Mucosa of gallbladder (tissue), 1 donor: Measurements from ENCODE around the gene CFAP20. TPM values are rescaled to one million over a fixed set of nuclear protein-coding genes. Genes with fewer than 3 reads are reported as not detected.
"Not testable (repeated sequence)": the region's sequence is repeated elsewhere in the genome, so short reads cannot be mapped to it uniquely, and the experiment has no call there.

Experiments used
- DNase-seq: peaks from one replicate; pipeline ENCODE4 v3.0.0-alpha.2; 2020; ENCODE audit warnings: low spot score
- total RNA-seq: library from RNA; stranded (reverse); gene quantifications from one replicate; pipeline ENCODE4 v1.2.1, GENCODE V29; 2021
- donor health status: DM: no; HTN: no; CAD: no.

The CFAP20 gene
- total RNA-seq, 1 donor from 2014 or later = 20.9 TPM

DNA sequence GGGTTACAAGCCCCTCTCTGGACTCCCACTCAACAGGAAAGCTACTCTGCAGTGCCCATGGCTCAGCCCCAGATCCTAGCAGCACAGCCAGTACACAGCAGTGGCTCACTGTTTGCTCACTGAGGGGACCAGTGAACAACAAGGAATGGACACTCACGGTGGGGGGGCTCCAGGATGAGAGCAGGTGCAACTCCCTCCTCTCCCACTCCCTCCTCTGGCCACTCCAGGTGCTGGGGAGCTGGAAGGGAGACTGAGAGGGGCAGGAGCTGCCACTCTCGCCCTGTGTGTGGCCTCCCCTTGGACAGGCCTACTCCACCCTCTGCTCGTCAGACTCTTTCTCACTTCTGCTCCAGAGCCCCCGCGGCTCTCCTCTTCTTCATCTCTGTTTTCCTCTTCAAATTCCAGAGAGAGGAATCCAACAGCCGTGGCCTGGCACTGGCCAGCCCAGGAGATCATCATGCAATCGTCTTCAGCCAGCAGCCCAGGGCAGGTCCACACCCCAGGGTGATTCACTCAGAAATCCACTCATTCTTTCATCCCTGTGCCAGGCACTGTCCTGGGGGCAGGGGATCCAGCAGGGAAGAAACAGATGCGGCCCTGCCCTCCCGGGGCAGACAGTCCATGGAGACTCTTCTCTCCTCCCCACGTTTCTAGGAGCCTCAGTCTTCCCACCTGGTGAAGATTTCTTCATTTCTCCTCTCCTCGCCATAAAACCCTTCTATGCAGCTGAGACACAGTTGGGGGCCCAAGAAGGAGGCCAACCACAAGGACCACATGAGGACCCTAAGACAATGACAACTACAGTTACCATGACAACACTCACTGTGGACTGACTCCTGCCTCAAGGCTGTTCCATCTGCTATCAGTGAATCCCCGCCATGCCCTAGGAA lies 30.7 kb downstream of the CFAP20 start:
- no peak for DNase-seq

- DNase-seq = no peak
Measured at GRCh38 chr16:58096249-58096648, 32.9 kb downstream of the CFAP20 start.

DNA sequence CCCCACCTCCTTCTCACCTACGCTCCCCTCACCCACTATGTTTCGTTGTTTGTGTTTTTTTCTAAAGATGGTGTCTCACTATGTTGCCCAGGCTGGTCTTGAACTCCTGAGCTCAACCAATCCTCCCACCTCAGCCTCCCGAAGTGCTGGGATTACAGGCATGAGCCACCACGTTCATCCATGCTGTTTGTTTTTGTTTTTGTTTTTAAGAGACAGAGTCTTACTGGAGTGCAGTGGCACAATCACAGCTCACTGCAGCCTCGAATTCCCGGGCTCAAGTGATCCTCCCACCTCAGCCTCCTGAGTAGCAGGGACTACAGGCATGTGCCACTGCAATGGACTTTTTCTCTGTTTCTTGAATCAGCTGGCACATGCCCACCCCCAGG lies 33.6 kb downstream of the CFAP20 start:
- not testable (repeated sequence) for DNase-seq

- DNase-seq = no peak
Measured at GRCh38 chr16:58094791-58095574, 34.2 kb downstream of the CFAP20 start.

- DNase-seq = no peak
Measured at GRCh38 chr16:58094026-58094425, 35.2 kb downstream of the CFAP20 start.

- not testable (repeated sequence) for DNase-seq
Measured at GRCh38 chr16:58090396-58090795, 38.8 kb downstream of the CFAP20 start.

DNA sequence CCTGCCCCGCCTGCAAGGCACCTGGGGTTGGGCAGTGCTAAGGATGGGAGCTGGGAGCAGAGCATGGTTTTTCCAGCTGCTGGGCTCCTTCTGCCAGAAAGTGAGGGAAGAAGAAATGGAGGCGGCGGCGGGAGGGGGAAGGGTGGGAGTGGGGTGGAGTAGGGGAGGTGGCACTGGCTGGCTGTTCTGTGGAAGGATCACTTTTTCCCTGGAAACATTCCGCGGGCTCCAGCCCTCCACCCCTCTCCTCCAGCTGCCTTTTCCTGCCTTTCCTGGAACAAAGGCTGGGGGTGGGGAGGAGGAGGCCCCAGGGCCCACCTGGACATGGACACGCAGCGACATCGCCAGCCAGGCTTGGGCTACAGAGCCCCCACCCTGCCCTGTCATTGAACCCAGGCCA lies 41.1 kb downstream of the CFAP20 start:
- no peak for DNase-seq

- no peak for DNase-seq
Measured at GRCh38 chr16:58087209-58087913, 41.8 kb downstream of the CFAP20 start.

GRCh38 chr16:58086381-58087208 lies 42.6 kb downstream of the CFAP20 start:
- no peak for DNase-seq

GRCh38 chr16:58085584-58086251 lies 43.5 kb downstream of the CFAP20 start:
- no peak for DNase-seq

DNA sequence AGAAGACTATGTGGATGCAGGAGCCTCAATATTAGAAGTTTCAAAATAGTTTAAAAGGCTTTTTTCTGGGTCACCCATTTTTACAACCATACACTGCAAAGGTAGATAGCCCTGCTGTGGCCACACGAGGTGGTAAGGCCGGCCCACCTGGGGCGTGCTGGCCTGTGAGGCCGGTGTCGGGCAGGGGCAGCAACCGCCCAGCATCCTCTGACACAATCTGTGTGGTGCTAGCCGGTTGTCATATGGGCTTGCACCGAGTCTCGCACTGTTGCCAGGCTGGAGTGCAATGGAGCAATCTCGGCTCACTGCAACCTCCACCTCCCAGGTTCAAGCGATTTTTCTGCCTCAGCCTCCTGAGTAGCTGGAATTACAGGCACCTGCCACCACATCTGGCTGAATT lies 44.0 kb downstream of the CFAP20 start:
- no peak for DNase-seq

GRCh38 chr16:58084635-58085034 lies 44.5 kb downstream of the CFAP20 start:
- no peak for DNase-seq

- DNase-seq = no peak
Measured at GRCh38 chr16:58082381-58082780, 46.8 kb downstream of the CFAP20 start.

DNA sequence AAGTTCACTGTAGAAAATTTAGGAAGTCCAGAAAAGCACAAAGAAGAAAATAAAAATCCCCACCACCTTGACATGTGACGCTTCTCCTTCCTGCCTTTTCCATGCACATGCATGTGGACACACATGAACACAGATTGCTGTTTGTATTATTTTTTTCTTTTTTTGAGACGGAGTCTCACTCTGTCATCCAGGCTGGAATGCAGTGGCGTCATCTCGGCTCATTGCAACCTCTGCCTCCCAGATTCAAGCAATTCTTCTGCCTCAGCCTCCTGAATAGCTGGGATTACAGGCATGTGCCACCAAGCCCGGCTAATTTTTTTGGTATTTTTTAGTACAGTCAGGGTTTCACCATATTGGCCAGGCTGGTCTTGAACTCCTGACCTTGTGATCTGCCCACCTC lies 48.5 kb downstream of the CFAP20 start:
- DNase-seq = not testable (repeated sequence)

DNA sequence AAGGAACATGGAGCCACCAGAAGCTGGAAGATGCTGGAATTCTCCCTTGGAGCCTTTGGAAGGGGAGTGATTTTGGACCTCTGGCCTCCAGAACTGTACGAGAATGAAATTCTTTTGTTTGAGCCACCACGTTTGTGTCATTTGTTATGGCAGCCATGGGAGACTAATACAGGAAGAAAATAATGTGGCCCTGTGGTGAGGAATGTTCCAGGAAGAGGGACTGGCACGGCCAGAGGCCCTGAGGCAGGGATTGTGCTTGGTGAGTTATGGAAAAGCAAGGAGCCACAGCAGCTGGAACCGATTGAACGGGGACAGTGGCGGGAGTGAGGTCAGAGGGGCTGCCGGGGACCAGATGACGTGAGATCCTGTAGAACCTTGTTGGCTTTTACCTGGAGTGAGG lies 51.4 kb downstream of the CFAP20 start:
- no peak for DNase-seq

- no peak for DNase-seq
Measured at GRCh38 chr16:58076514-58076913, 52.7 kb downstream of the CFAP20 start.

DNA sequence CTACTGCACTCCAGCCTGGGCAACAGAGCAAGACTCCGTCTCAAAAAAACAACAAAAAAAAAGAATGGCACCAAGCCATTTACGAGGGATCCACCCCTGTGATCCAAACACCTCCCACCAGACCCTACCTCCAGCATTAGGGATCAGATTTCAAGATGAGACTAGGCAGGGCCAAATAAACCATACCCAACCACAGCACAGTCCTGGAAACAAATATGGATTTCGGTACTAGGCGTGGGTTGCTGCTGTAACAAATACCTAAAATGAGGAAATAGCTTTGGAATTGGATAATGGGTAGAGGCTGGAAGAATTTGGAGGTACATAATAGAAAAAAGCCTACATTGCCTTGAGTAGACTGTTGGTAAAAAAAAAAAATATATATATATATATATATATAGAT lies 54.5 kb downstream of the CFAP20 start:
- DNase-seq = no peak

DNA sequence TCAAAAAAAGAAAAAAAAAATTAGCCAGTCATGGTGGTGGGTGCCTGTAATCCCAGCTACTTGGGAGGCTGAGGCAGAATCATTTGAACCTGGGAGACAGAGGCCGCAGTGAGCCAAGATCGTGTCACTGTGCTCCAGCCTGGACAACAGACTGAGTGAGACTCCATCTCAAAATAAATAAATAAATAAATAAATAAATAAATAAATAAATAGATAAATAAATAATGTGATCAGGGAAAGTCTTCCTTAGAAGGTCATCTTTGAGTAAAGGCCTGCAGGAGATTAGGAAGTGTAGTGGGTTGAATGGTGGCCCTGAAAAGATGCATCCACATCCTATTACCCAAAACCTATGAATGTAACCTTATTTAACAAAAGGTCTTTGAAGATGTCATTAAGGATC lies 56.1 kb downstream of the CFAP20 start:
- not testable (repeated sequence) for DNase-seq

- DNase-seq = not testable (repeated sequence)
Measured at GRCh38 chr16:58072134-58072533, 57.0 kb downstream of the CFAP20 start.

GRCh38 chr16:58070585-58070984 lies 58.6 kb downstream of the CFAP20 start:
- DNase-seq = no peak
